Renal cortical epithelial cell (primary cell): Measurements from ENCODE around the gene MTX3. TPM values are rescaled to one million over a fixed set of nuclear protein-coding genes. Genes with fewer than 3 reads are reported as not detected.

Experiments
- DNase-seq: peaks from one replicate; pipeline ENCODE4 v3.0.0-alpha.2; 2011; ENCODE audit warnings: low read depth
- total RNA-seq: library from RNA; depleted of rRNA; stranded (reverse); fragments of >200 nt; gene quantifications from 2 replicates; pipeline ENCODE4 v1.2.3, GENCODE V29; 2014

Gene MTX3
- total RNA-seq, 1 donor from 2014 or later: 15.4 TPM

DNA sequence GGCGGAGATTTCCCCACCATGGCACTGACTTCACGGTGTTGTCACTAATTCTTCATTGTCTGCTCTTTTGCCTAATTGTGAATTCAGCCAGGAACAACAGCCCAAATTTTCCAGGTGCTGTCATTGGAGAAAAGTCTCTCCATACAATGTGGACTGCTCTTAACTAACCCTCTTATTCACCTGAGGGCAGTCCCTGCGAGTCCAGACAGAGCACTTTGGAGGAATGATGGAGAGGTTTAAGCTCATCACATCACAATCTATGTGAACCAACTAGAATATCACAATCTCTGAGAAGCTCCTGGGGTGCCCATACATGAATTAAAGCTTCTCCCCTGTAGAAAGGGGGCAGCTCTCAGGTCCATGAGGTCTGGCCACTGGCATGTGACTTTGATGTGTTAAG is 56.4 kb downstream of the MTX3 start:
- DNase-seq: no peak

DNA sequence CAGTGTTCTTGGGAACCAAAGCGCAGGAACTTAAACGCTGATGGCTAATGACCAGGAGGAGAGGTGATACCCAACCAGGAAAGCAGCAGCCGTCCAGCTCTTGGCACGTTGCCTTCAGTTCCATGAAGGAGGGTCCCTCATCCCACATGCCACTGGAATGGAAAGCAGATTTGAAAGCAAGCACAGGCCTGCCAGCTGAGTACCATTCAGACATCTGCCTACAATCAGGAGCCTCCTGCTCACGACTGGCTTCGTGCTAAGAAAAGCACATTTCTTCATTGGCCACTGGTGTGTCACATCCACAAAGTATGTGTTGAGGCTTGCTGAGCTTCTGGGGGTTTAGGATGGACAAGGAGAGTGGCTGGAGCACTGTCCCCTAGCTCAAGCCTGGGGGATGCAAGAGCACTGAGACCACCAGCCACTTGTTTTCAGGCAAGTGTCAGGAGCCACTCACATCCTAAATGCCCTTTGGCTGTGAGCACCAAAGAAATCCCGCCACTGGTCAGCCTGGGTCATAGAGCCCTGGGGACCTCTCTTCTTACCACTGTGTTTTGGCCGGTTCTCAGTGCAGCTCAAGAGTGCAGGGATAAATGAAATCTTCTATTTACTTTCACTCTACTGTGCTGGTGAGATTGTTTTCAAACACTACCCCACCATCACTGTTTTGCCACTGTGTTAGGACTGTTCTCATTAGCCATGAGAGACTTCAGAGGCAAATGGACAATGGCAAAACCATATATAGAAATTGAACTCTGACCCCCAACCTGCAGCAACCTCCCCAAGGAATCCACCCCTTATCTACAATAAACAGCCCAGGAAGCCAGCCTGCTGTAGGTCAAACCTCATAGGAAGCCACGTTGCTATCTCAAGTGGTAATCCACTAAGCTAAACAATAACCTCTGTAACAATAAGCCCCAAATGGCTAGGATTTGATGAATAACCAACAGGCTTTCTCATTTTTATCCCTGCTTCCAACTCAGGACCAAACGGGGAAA is 58.3 kb downstream of the MTX3 start:
- DNase-seq: no peak

DNA sequence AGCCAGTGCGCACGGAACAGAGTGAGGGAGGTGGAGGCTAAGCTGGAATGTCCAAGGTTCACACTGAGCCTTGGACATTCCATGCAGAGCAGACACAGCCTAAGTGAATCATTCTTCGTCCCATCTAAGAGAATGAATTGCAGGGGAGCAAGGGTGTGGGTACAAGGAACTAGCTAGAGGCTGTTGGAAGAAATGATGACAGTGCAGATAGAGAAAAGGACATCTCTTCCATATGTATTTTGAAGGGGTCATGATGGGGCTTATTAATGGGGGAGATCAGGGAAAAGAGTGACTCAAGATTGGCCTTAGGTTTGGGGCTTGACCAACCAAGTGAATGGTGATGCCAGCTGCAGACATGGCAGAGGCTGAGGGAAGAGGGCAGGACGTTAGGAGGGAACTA is 59.2 kb downstream of the MTX3 start:
- DNase-seq: no peak

DNA sequence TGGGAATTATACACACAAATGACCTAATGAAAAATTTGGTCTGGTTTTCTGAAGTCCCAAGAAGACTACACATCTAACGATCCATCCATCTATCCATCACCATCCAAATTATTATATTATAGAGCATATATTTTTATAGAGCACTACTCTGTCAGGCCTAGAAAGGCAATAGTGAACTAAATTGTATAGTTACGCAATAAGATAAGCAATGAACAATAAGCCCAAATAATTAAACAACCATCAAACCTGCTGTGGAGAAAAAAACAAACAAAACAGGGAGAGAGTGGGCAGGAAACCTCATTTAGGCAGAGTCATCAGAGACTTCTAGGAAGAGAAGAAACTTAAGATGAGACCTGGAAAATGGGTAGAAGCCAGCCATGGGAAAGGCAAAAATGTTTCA is 59.7 kb downstream of the MTX3 start:
- DNase-seq: no peak

DNA sequence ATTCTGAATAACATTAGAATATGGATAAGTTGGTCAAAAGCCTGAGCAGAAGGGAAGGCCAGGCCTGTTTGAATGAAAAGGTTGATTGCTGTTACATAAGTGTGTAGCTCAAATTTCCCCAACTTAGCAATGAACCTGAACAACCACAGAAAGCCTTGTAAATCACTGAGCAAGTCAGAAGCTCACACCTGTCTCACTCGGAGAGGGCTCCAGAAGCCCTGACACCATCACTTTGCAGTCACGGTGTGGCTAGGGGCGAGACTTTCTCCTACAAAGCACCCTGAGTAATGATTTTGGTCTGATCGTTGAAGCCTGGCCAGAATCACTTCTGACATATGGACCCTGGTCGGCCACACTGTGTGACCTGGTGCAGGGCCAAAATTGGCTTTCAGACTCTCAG is 62.0 kb downstream of the MTX3 start:
- no peak for DNase-seq

Other genes with a start within 250 kb of the MTX3 start
- 0.55 and 0.87 TPM in 2 replicates for gene THBS4, start 44.1 kb upstream of the MTX3 start, total RNA-seq